Trophoblast cell (in vitro differentiated cells and primary cell): Measurements from ENCODE around the gene CCDC85C.

Source experiments
- DNase-seq, 2 donors: peaks; one replicate each; pipeline ENCODE4 v3.0.0-alpha.2; 2016
- H2AFZ ChIP-seq: 2 replicates; pipeline ENCODE4 v1.6.1; 2013; ENCODE audit warnings: low read length, moderate library complexity, mild to moderate bottlenecking; ENCODE audit not compliant: insufficient read depth, poor library complexity
- H2AK5ac ChIP-seq: 2 replicates; pipeline ENCODE4 v1.6.1; 2013; ENCODE audit warnings: mild to moderate bottlenecking, low read length
- H2BK120ac ChIP-seq: 2 replicates; pipeline ENCODE4 v1.6.1; 2013; ENCODE audit warnings: low read length, mild to moderate bottlenecking, moderate library complexity; ENCODE audit not compliant: insufficient read depth, poor library complexity
- H2BK12ac ChIP-seq: 2 replicates; pipeline ENCODE4 v1.6.1; 2013; ENCODE audit warnings: mild to moderate bottlenecking, low read length, moderate library complexity
- H2BK5ac ChIP-seq: 2 replicates; pipeline ENCODE4 v1.6.1; 2013; ENCODE audit warnings: low read length, low read depth, moderate library complexity, mild to moderate bottlenecking; ENCODE audit not compliant: poor library complexity
- H3K14ac ChIP-seq: 2 replicates; pipeline ENCODE4 v1.6.1; 2013; ENCODE audit warnings: mild to moderate bottlenecking, low read length
- H3K18ac ChIP-seq: 2 replicates; pipeline ENCODE4 v1.6.1; 2013; ENCODE audit warnings: mild to moderate bottlenecking, low read length
- H3K23ac ChIP-seq: 2 replicates; pipeline ENCODE4 v1.6.1; 2013; ENCODE audit warnings: low read length
- H3K27ac ChIP-seq: 2 replicates; pipeline ENCODE4 v1.5.1; 2013; ENCODE audit warnings: low read depth, mild to moderate bottlenecking, inconsistent platforms, low read length, moderate library complexity
- H3K27me3 ChIP-seq: 2 replicates; pipeline ENCODE4 v1.6.1; 2013; ENCODE audit warnings: inconsistent platforms, mild to moderate bottlenecking, low read length, moderate library complexity; ENCODE audit not compliant: insufficient read depth
- H3K36me3 ChIP-seq, 2 experiments: 1 replicate in 1 of 2; 2 replicates in 1 of 2; pipeline ENCODE4 v1.6.1; 2013; ENCODE audit warnings: low read length in 2 of 2, mild to moderate bottlenecking in 2 of 2, moderate library complexity in 1 of 2; ENCODE audit not compliant: insufficient read depth in 2 of 2, control insufficient read depth in 1 of 2
- H3K4ac ChIP-seq: 2 replicates; pipeline ENCODE4 v1.6.1; 2013; ENCODE audit warnings: low read depth, mild to moderate bottlenecking, low read length, moderate library complexity
- H3K4me1 ChIP-seq, 2 experiments: 1 replicate in 1 of 2; 2 replicates in 1 of 2; pipeline ENCODE4 v1.6.1; 2013; ENCODE audit warnings: low read length in 2 of 2, mild to moderate bottlenecking in 2 of 2, moderate library complexity in 1 of 2; ENCODE audit not compliant: insufficient read depth in 2 of 2, control insufficient read depth in 1 of 2
- H3K4me2 ChIP-seq: 2 replicates; pipeline ENCODE4 v1.6.1; 2013; ENCODE audit warnings: inconsistent platforms, mild to moderate bottlenecking, low read length, moderate library complexity
- H3K4me3 ChIP-seq: 2 replicates; pipeline ENCODE4 v1.5.1; 2013; ENCODE audit warnings: mild to moderate bottlenecking, low read depth, low read length, inconsistent platforms
- H3K79me1 ChIP-seq: one replicate; pipeline ENCODE4 v1.6.1; 2013; ENCODE audit warnings: low read length
- H3K79me2 ChIP-seq: 2 replicates; pipeline ENCODE4 v1.6.1; 2013; ENCODE audit warnings: low read length, mild to moderate bottlenecking; ENCODE audit not compliant: control insufficient read depth, insufficient read depth, poor library complexity
- H3K9ac ChIP-seq: 2 replicates; pipeline ENCODE4 v1.6.1; 2013; ENCODE audit warnings: mild to moderate bottlenecking, low read length
- H3K9me3 ChIP-seq: 2 replicates; pipeline ENCODE4 v1.6.1; 2013; ENCODE audit warnings: low read depth, mild to moderate bottlenecking, control low read depth, inconsistent platforms, low read length; ENCODE audit not compliant: insufficient read depth
- H4K12ac ChIP-seq: 2 replicates; pipeline ENCODE4 v1.6.1; 2013; ENCODE audit warnings: low read depth, mild to moderate bottlenecking, low read length, moderate library complexity
- H4K8ac ChIP-seq: 2 replicates; pipeline ENCODE4 v1.6.1; 2013; ENCODE audit warnings: low read depth, mild to moderate bottlenecking, low read length, moderate library complexity
- H4K91ac ChIP-seq: one replicate; pipeline ENCODE4 v1.6.1; 2013; ENCODE audit warnings: low read depth, mild to moderate bottlenecking, low read length, moderate library complexity
- WGBS: extraction: QIAGEN DNeasy Blood & Tissue Kit; methylation state at CpG from one replicate; pipeline ENCODE4 v1.1.7; 2013; ENCODE audit warnings: missing lambda C conversion rate; ENCODE audit not compliant: insufficient read length, insufficient coverage; ENCODE audit errors: extremely low coverage; 5-methylcytosine and 5-hydroxymethylcytosine counted together

CCDC85C gene

DNA sequence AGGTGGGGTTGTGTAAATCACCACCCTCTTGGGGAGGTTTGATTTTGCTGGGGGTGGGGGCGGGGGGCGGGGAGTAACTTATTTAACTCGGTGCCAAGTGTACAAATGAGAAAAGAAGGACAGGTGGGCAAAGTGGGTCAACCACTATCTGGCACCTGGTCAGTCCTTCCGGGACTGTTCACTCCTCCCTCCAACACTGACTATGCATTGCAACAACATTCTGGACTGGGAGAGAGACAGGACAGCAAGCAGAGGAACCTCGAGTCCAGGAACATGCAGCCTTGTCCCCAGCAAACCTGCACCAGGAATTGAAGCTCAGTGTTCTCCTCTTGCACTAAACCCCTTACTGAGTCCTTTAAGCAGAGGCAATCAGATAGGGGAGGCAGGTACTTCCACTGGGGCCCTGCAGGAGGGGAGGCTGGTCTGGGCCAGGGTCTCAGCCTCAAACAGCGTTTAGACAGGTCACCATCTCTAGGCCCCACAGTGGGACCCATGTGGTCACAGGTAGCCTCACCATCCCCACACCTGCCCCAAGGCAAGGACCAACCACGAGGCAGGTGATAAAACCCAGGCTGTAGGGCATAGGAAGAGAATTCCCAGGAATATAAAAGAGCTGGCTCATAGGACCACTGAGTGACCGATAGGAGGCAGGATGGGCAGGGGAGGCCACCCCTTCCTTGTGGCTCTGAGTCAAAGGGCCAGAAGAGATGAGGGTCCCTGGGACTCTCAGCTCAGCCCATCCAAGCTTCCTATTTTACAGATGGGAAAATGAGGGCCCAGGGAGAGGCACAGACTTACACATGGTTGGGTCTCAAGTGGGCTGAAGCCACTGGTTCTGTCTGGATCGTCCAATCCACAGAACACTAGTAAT lies 9.8 kb downstream of the CCDC85C start:
- peaks cover 2% of the 10 kb centered on the region for H3K79me1 ChIP-seq
- H3K4me1 ChIP-seq, result peaks cover 12 to 20% of the 10 kb centered on the region in 2 experiments
- H3K27me3 ChIP-seq, result no peaks in the 10 kb centered on the region
- H2BK12ac ChIP-seq, result no peak overlapping the region
- no peak overlapping the region for H2AK5ac ChIP-seq
- H3K79me2 ChIP-seq, result peaks cover 16% of the 10 kb centered on the region
- H2AFZ ChIP-seq, result no peak overlapping the region
- H2BK5ac ChIP-seq, result no peak overlapping the region
- H4K8ac ChIP-seq, result no peak overlapping the region
- H3K4ac ChIP-seq, result no peak overlapping the region
- no peak overlapping the region for H3K18ac ChIP-seq
- H3K14ac ChIP-seq, result no peak overlapping the region
- H4K12ac ChIP-seq, result no peak overlapping the region
- no peak overlapping the region for H2BK120ac ChIP-seq
- no CpG with 5 or more reads among the region's 9 CpGs for WGBS
- no peak overlapping the region for H4K91ac ChIP-seq
- H3K36me3 ChIP-seq, result no peaks in the 10 kb centered on the region
- no peak overlapping the region for H3K27ac ChIP-seq
- H3K9me3 ChIP-seq, result no peaks in the 10 kb centered on the region
- H3K4me3 ChIP-seq, result no peak overlapping the region
- no peak overlapping the region for H3K9ac ChIP-seq
- no peak overlapping the region for H3K23ac ChIP-seq
- no peak overlapping the region for H3K4me2 ChIP-seq
- no peak for DNase-seq

DNA sequence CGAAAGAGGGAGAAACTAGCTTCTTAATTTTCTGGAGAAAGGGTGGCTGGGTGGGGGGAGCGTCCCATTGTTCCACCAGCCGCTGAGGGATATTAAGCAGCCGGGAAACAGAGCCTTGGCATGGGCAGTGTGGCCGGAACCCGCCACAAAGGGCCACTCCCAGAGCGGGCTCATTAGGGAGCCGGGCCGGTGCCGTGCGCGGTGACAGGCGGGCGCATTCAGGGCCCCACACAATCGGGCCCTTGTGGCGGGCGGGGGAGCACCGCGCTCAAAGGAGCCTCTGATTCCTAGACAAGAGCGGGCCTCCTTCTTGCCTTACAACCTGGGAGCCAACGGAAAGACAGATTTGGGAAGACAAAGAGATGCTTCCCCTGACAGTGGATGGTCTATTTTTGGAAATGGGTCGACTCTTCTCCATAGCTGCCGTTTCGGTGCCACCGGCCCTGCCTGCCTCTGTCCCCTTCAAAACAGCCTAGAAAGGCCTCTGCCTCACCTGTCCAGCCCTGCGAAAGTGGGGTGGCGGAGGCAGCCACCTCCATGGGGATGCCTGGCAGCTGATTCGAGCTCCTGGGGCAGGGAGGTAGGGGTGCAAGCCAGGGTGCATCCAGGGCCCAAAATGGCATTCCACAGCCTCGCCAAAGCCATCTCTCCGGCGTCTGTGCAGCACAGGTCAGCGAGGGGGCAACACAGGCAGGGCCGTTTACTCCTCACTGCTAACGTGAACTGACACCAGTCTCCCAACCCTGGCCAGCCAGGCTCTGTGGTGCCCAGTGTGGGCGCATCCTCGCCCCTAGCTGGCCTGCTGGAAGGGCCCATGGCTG lies 10.9 kb downstream of the CCDC85C start:
- H4K91ac ChIP-seq, result no peak overlapping the region
- no peak overlapping the region for H3K27ac ChIP-seq
- H3K79me1 ChIP-seq, result peaks cover 5% of the 10 kb centered on the region
- no peak overlapping the region for H3K14ac ChIP-seq
- H3K23ac ChIP-seq, result no peak overlapping the region
- H2BK5ac ChIP-seq, result no peak overlapping the region
- no peak for DNase-seq
- no peak overlapping the region for H2AFZ ChIP-seq
- no peak overlapping the region for H4K12ac ChIP-seq
- H3K9ac ChIP-seq, result no peak overlapping the region
- H3K4ac ChIP-seq, result no peak overlapping the region
- H3K4me1 ChIP-seq, result peaks cover 17 to 27% of the 10 kb centered on the region in 2 experiments
- H3K9me3 ChIP-seq, result no peaks in the 10 kb centered on the region
- H2AK5ac ChIP-seq, result no peak overlapping the region
- no peak overlapping the region for H3K4me2 ChIP-seq
- H3K79me2 ChIP-seq, result peaks cover 12% of the 10 kb centered on the region
- no peak overlapping the region for H3K4me3 ChIP-seq
- no peaks in the 10 kb centered on the region for H3K36me3 ChIP-seq
- no peak overlapping the region for H2BK120ac ChIP-seq
- no peak overlapping the region for H3K18ac ChIP-seq
- H4K8ac ChIP-seq, result no peak overlapping the region
- no peak overlapping the region for H2BK12ac ChIP-seq
- no peaks in the 10 kb centered on the region for H3K27me3 ChIP-seq
- no CpG with 5 or more reads among the region's 36 CpGs for WGBS

DNA sequence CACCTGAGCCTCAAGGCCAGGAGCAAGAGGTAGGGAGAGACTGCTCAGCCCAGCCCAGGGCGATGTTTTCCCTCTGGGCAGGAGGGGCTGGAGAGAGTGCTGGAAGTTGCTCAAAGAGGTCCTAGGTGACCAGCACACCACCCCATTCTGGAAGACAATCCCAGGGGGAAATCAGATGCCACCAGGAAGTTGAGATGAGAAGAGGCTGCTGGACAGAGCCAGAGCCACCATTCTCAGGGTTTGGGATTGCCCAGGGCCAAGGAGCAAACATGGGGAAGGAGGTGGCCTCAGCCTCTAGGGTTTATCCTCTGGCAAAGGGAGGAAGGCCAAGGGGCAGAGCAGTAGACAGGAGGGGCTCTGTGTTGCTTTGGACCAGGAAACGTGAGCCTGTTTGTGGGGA lies 11.6 kb downstream of the CCDC85C start:
- Histone ChIP-seq H3K23ac (no peak overlapping the region), H2BK5ac (no peak overlapping the region), H4K91ac (no peak overlapping the region)

DNA sequence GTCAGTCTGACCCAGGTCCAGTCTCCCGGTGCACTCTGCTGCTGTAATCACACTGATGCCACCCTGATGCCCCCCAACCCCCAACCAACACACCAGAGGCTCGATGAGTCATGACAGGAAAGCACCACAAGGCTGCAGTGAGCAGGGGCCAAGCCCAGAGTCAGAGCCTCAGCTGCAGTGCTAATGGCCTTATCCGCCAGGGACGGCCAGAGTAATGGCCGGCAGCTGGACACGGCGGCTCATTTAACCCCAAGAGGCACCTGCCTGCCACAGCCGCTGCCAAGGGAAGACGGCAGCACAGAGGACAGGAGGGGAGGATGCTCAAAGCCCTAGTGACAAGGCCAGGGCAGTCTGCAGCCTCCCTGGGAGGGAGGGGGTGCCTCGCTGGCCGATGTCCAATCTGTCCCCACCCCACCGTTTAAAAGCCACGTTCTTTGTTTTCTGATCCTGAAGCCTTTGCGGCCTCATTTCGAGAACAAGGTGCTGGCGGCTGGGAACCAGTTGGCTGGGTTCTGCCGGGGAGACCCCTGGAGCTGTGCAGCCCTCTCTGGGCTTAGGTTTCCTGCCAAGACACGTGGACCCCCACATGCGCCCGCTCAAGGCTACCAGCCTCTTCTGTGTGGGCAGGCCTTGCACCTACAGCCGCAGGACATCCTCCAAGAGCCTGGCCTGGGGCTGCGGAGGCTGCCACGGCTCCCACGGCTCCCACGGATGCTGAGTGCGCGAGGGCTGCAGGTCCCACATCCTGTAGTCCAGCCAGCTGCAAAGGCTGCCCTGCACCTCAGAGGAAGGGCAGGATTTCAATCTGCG lies 13.1 kb downstream of the CCDC85C start:
- H3K79me2 ChIP-seq, result peaks cover 14% of the 10 kb centered on the region
- WGBS, result no CpG with 5 or more reads among the region's 28 CpGs
- H3K18ac ChIP-seq, result peak overlapping the region; percentile 22
- no peak overlapping the region for H4K8ac ChIP-seq
- no peak overlapping the region for H4K91ac ChIP-seq
- H3K4me1 ChIP-seq, result peaks cover 33 to 42% of the 10 kb centered on the region in 2 experiments
- H3K4ac ChIP-seq, result peak overlapping the region; percentile 36
- H3K27ac ChIP-seq, result no peak overlapping the region
- no peak overlapping the region for H2BK120ac ChIP-seq
- H2BK5ac ChIP-seq, result no peak overlapping the region
- no peaks in the 10 kb centered on the region for H3K36me3 ChIP-seq
- peak overlapping the region; percentile 45 for H3K4me3 ChIP-seq
- H2BK12ac ChIP-seq, result no peak overlapping the region
- peaks cover 9% of the 10 kb centered on the region for H3K79me1 ChIP-seq
- no peak overlapping the region for H3K23ac ChIP-seq
- H3K27me3 ChIP-seq, result no peaks in the 10 kb centered on the region
- no peak overlapping the region for H3K14ac ChIP-seq
- H3K4me2 ChIP-seq, result no peak overlapping the region
- no peaks in the 10 kb centered on the region for H3K9me3 ChIP-seq
- no peak for DNase-seq
- no peak overlapping the region for H3K9ac ChIP-seq
- H4K12ac ChIP-seq, result no peak overlapping the region
- no peak overlapping the region for H2AK5ac ChIP-seq
- no peak overlapping the region for H2AFZ ChIP-seq

More for the DNA sequence above, 11.6 kb downstream of the CCDC85C start:
- Histone ChIP-seq H3K79me2 (peaks cover 18% of the 10 kb centered on the region), H4K12ac (no peak overlapping the region), H2BK12ac (no peak overlapping the region), H3K4me3 (no peak overlapping the region), H3K27me3 (no peaks in the 10 kb centered on the region), H3K9ac (no peak overlapping the region), H3K4ac (no peak overlapping the region), H2AK5ac (no peak overlapping the region), H3K9me3 (no peaks in the 10 kb centered on the region), H3K27ac (no peak overlapping the region), H3K4me1 (peaks cover 25 to 35% of the 10 kb centered on the region in 2 experiments), H3K79me1 (peaks cover 5% of the 10 kb centered on the region), H4K8ac (no peak overlapping the region), H2AFZ (no peak overlapping the region), H2BK120ac (no peak overlapping the region), H3K18ac (no peak overlapping the region), H3K14ac (no peak overlapping the region), H3K4me2 (no peak overlapping the region), H3K36me3 (no peaks in the 10 kb centered on the region)
- WGBS, result no CpG with 5 or more reads among the region's 2 CpGs
- DNase-seq, result no peak
